Globus pallidus (tissue), 1 donor: ENCODE measurements around the gene KRT77.
"Not testable (repeated sequence)": the region's sequence is repeated elsewhere in the genome, so short reads cannot be mapped to it uniquely, and the experiment has no call there.

Experiments
- DNase-seq: peaks from one replicate; pipeline ENCODE4 v3.0.0-alpha.2; 2015; ENCODE audit warnings: low spot score

The KRT77 gene

GRCh38 chr12:52703424-52703823, at the start of gene KRT77:
Gene KRT77 (minus strand): TSS chr12:52703524. CDS start chr12:52703434, 90 bp downstream.
- no peak for DNase-seq

GRCh38 chr12:52752516-52752915, 49.2 kb upstream of the KRT77 start:
- DNase-seq: no peak

GRCh38 chr12:52751795-52752194, 48.5 kb upstream of the KRT77 start:
- DNase-seq: no peak

- DNase-seq: not testable (repeated sequence)
These were observed 47.2 kb upstream of the KRT77 start for GRCh38 chr12:52750532-52750931.

- DNase-seq: no peak
These were observed 46.5 kb upstream of the KRT77 start for GRCh38 chr12:52749827-52750226.

GRCh38 chr12:52748578-52748977, 45.3 kb upstream of the KRT77 start:
- DNase-seq: no peak

GRCh38 chr12:52745554-52745953, 42.2 kb upstream of the KRT77 start:
- DNase-seq: no peak

GRCh38 chr12:52744493-52745156, 41.3 kb upstream of the KRT77 start:
- DNase-seq: no peak

GRCh38 chr12:52742822-52743457, 39.6 kb upstream of the KRT77 start:
- DNase-seq: no peak

GRCh38 chr12:52742196-52742580, 38.9 kb upstream of the KRT77 start:
- DNase-seq: no peak

- DNase-seq: peak; percentile 3
These were observed 38.3 kb upstream of the KRT77 start for GRCh38 chr12:52741375-52742195.

GRCh38 chr12:52740584-52740983, 37.3 kb upstream of the KRT77 start:
- DNase-seq: no peak

- DNase-seq: no peak
These were observed 36.6 kb upstream of the KRT77 start for GRCh38 chr12:52739963-52740362.

GRCh38 chr12:52735816-52736632, 32.7 kb upstream of the KRT77 start:
- no peak for DNase-seq

- no peak for DNase-seq
These were observed 31.8 kb upstream of the KRT77 start for GRCh38 chr12:52735106-52735505.

GRCh38 chr12:52730793-52731192, 27.5 kb upstream of the KRT77 start:
- no peak for DNase-seq

GRCh38 chr12:52730383-52730782, 27.1 kb upstream of the KRT77 start:
- no peak for DNase-seq

- DNase-seq: no peak
These were observed 25.8 kb upstream of the KRT77 start for GRCh38 chr12:52729147-52729546.

- no peak for DNase-seq
These were observed 25.1 kb upstream of the KRT77 start for GRCh38 chr12:52728374-52728773.

GRCh38 chr12:52727037-52727436, 23.7 kb upstream of the KRT77 start:
- no peak for DNase-seq

- DNase-seq: no peak
These were observed 23.1 kb upstream of the KRT77 start for GRCh38 chr12:52726451-52726850.

GRCh38 chr12:52724384-52724783, 21.1 kb upstream of the KRT77 start:
- DNase-seq: no peak
